Transverse colon (tissue), 4 donors: Measurements from ENCODE around the gene SLC16A13. TPM values are rescaled to one million over a fixed set of nuclear protein-coding genes. Genes with fewer than 3 reads are reported as not detected.

Experiments
- DNase-seq: peaks from one replicate; pipeline ENCODE4 v3.0.0-alpha.2; 2019
- H3K27ac ChIP-seq, 4 donors: fragments of 200-600 bp; sonication (generic); 2 replicates each; pipeline ENCODE4 v1.5.1; 2016 to 2018; ENCODE audit warnings: inconsistent platforms in 4 of 4
- H3K27me3 ChIP-seq: fragments of 200-600 bp; sonication (generic); 2 replicates; pipeline ENCODE4 v1.5.1; 2017; ENCODE audit warnings: inconsistent platforms
- H3K36me3 ChIP-seq, 4 donors: fragments of 200-600 bp; sonication (generic); 2 replicates each; pipeline ENCODE4 v1.5.1; 2017 to 2019; ENCODE audit warnings: inconsistent platforms in 4 of 4
- H3K4me1 ChIP-seq, 4 donors: fragments of 200-600 bp; sonication (generic); 2 replicates each; pipeline ENCODE4 v1.5.1; 2017 to 2020; ENCODE audit warnings: inconsistent platforms in 4 of 4
- H3K4me3 ChIP-seq, 4 donors: fragments of 200-600 bp; sonication (generic); 1 replicate in 1 of 4; 2 replicates in 3 of 4; pipeline versions ENCODE4 v1.5.1 to v1.6.1; 2017 to 2019; ENCODE audit warnings: inconsistent platforms in 4 of 4
- H3K9me3 ChIP-seq, 2 donors: fragments of 200-600 bp; sonication (generic); 2 replicates each; pipeline ENCODE4 v1.5.1; 2017 to 2019; ENCODE audit warnings: inconsistent platforms in 2 of 2
- CTCF ChIP-seq, 5 experiments: fragments of 200-600 bp in 3 of 5; fragments of 450-650 bp in 2 of 5; sonication (generic) in 3 of 5; IDR thresholded peaks; 1 replicate in 2 of 5; 2 replicates in 3 of 5; pipeline ENCODE4 v1.5.1; 2016 to 2017; ENCODE audit warnings: antibody characterized with exemption in 5 of 5, inconsistent platforms in 3 of 5, mild to moderate bottlenecking in 2 of 5, moderate library complexity in 1 of 5
- EP300 ChIP-seq: sonication (generic); formaldehyde crosslinking; IDR thresholded peaks from one replicate; pipeline ENCODE4 v1.6.1; 2017; ENCODE audit warnings: antibody characterized with exemption, low read depth
- POLR2A ChIP-seq: fragments of 450-650 bp; IDR thresholded peaks from one replicate; pipeline ENCODE4 v1.6.1; 2016; ENCODE audit warnings: antibody characterized with exemption, mild to moderate bottlenecking, moderate library complexity
- POLR2AphosphoS5 ChIP-seq, 3 donors: sonication (generic); formaldehyde crosslinking; IDR thresholded peaks; one replicate each; pipeline ENCODE4 v1.6.1; 2016; ENCODE audit warnings: antibody characterized with exemption in 3 of 3
- WGBS, 2 donors: methylation state at CpG; one replicate each; pipeline ENCODE4 v1.1.5; 2018; ENCODE audit warnings: low coverage in 1 of 2; 5-methylcytosine and 5-hydroxymethylcytosine counted together
- in situ Hi-C, 4 donors: fragments of 200-750 bp; cut with MboI; loops; one replicate each; pipeline versions ENCODE4 v1.15.0 to v1.15.1; 2017; ENCODE audit warnings: low sequenced_read_pairs in 3 of 4, low pct_ligation_motif_present in 1 of 4, low pct_unique_long_range_greater_than_20kb in 1 of 4
- intact Hi-C: fragments of 100-400 bp; cut with DNase I; formaldehyde crosslinking; loops from one replicate; pipeline ENCODE4 v1.15.1; 2023; ENCODE audit warnings: low total_unique reads
- total RNA-seq, 4 donors: library from RNA; depleted of rRNA; stranded (reverse); fragments of >200 nt; gene quantifications; one replicate each; pipeline ENCODE4 v1.1.0, GENCODE V29; 2016

SLC16A13 gene
- total RNA-seq, 4 donors from 2014 or later, result 2.4 to 8.6 (median 3.5) TPM; not detected in 1

GRCh38 chr17:7019367-7019766, 16.4 kb upstream of the SLC16A13 start:
- 38% methylated on average over 10 of the region's 10 CpGs; no CpG with 5 or more reads in 1 of the 2 donors for WGBS, 2 donors
- DNase-seq, result no peak
- no peak for TF ChIP-seq EP300
- TF ChIP-seq POLR2AphosphoS5 (IDR thresholded peaks at IDR 0.05), result no peak
- TF ChIP-seq POLR2A, result no peak
- no peak for TF ChIP-seq CTCF (IDR thresholded peaks at IDR 0.05)

DNA sequence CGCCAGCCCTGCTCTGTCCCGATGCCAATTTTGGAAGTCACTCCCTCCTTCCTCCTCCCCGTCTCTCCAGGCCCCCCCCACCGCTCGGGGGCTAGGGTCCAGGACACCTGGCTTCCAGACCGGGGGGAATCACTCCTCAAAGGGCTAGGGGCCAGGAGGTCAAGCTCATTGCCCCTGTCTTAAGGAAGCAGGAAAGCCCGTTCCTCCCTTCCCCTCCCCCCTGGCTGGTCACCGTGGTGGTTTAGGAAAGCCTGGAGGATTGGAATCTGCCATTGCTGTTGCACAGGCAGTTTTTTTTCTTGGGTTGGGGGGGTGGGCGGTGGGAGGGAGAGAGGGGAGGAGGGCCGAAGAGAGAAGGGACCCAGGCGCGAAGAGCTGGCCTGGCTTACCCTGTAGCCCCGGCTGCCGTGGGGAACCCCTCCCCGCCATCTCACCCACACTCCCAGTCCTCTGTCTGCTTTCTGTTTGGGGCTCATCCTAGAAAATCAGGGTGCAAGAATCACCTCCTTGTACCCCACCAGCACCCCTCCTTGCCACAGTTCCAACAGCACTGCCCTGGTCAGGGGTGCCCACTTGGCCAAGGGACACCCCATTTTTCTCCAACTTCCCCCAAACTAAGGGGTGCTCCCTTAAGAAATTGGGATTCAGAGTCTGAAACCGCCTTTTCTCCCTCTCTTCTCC, 15.8 kb upstream of the SLC16A13 start:
- WGBS, 2 donors, result 10 to 16% methylated on average over 2 to 16 of the region's 16 CpGs
- in situ Hi-C loops, result loop anchor here in 2 of 4 donors (25.0 kb wide), 2 partner anchors 358 to 383 kb away; partner anchors contain the start of genes C17orf100 (in 1 of the 2), KIAA0753 (in 1 of the 2), MED31 (in 1 of the 2) and TXNDC17 (in 1 of the 2)
- no peak for TF ChIP-seq POLR2AphosphoS5 (IDR thresholded peaks at IDR 0.05)
- no peaks in the 10 kb centered on the region for H3K9me3 ChIP-seq
- peaks cover 14 to 61% (median 41%) of the 10 kb centered on the region in 4 donors for H3K4me1 ChIP-seq
- H3K27ac ChIP-seq, result peak overlapping the region; percentile 74 to 98 (median 89)
- no peaks in the 10 kb centered on the region for H3K36me3 ChIP-seq
- intact Hi-C loops, result no loop called here
- peak; percentile 68 for DNase-seq
- H3K27me3 ChIP-seq, result peaks cover 12% of the 10 kb centered on the region
- H3K4me3 ChIP-seq, result peak overlapping the region; percentile 37 to 49 (median 41)

More at GRCh38 chr17:7019367-7019766, 16.4 kb upstream of the SLC16A13 start:
- H3K4me3 ChIP-seq, result peak overlapping the region; percentile 37 to 49 (median 41)
- H3K9me3 ChIP-seq, result no peaks in the 10 kb centered on the region
- intact Hi-C loops (no loop called here), in situ Hi-C loops (loop anchor here in 2 of 4 donors (25.0 kb wide), 2 partner anchors 357 to 382 kb away; partner anchors contain the start of genes C17orf100 (in 1 of the 2), KIAA0753 (in 1 of the 2), MED31 (in 1 of the 2) and TXNDC17 (in 1 of the 2))
- H3K27me3 ChIP-seq, result peaks cover 12% of the 10 kb centered on the region
- no peaks in the 10 kb centered on the region for H3K36me3 ChIP-seq
- H3K4me1 ChIP-seq, result peaks cover 14 to 61% (median 41%) of the 10 kb centered on the region in 4 donors
- peak overlapping the region; percentile 74 to 98 (median 89) for H3K27ac ChIP-seq

- DNase-seq, result no peak
- Histone ChIP-seq H3K4me1 (peaks cover 14 to 50% (median 32%) of the 10 kb centered on the region in 4 donors), H3K9me3 (no peaks in the 10 kb centered on the region), H3K36me3 (no peaks in the 10 kb centered on the region), H3K27me3 (peaks cover 12% of the 10 kb centered on the region), H3K27ac (peak overlapping the region; percentile 56 to 69 (median 62)), H3K4me3 (no peak overlapping the region)
- intact Hi-C loops, result no loop called here
- 60 to 89% methylated on average over 3 to 11 of the region's 11 CpGs for WGBS, 2 donors
- TF ChIP-seq POLR2AphosphoS5 (IDR thresholded peaks at IDR 0.05), result no peak
- no peak for TF ChIP-seq EP300
- no peak for TF ChIP-seq POLR2A
- TF ChIP-seq CTCF (IDR thresholded peaks at IDR 0.05), result no peak
- in situ Hi-C loops, result loop anchor here in 2 of 4 donors (25.0 kb wide), 2 partner anchors 359 to 384 kb away; partner anchors contain the start of genes C17orf100 (in 1 of the 2), KIAA0753 (in 1 of the 2), MED31 (in 1 of the 2) and TXNDC17 (in 1 of the 2)
Measured at GRCh38 chr17:7020894-7021664, 14.7 kb upstream of the SLC16A13 start.

DNA sequence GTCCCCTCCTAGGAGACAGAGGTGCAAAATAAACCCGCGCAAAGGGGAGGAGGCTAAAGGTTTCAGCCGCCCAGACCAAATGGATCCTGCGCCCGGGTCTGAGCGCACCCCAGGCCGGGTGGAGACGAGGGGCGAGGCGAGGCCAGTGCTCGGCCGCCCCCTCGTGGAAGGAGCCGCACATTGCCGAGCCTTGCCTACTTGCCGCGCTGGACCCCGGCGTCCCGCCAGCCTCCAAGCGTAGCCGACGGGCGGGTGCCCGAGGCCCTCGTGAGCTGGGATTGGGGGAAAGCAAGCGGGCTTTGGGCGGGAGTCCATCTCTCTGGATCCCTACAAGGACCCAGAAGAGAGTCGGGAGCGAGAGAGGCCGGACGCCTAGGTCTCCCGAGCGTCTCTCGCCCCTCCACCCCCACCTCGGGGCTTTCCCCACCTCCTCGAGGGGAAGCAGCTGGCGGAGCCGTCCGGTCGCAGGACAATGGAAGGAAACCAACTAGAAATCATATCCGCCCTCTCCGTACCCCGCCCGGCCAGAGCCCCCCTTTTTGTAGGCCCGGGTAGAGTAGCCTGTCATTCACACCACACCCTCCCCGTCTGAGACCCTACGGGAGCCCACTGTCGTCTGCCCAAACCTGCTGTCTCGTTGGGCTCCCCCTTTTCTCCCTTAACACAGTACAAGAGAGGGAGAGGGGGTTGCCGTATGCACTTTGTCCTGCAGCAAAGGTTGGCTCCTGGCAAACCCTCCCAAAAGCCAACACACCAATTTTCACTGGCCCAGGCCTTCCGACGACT, 13.6 kb upstream of the SLC16A13 start:
- intact Hi-C loops (no loop called here), in situ Hi-C loops (loop anchor here in 2 of 4 donors (25.0 kb wide), 2 partner anchors 360 to 385 kb away; partner anchors contain the start of genes C17orf100 (in 1 of the 2), KIAA0753 (in 1 of the 2), MED31 (in 1 of the 2) and TXNDC17 (in 1 of the 2))
- H3K4me1 ChIP-seq, result peaks cover 14 to 39% (median 31%) of the 10 kb centered on the region in 4 donors
- H3K4me3 ChIP-seq, result peak overlapping the region in 2 of 4 donors; percentile 19 to 31
- TF ChIP-seq POLR2AphosphoS5 (IDR thresholded peaks at IDR 0.05), result peak in 1 of 3 donors; percentile 28
- TF ChIP-seq EP300, result no peak
- TF ChIP-seq CTCF (IDR thresholded peaks at IDR 0.05), result peak; percentile 91 to 98 (median 95)
- DNase-seq, result peak; percentile 86
- 2% methylated on average over 50 of the region's 53 CpGs; no CpG with 5 or more reads in 1 of the 2 donors for WGBS, 2 donors
- no peaks in the 10 kb centered on the region for H3K36me3 ChIP-seq
- peak overlapping the region; percentile 56 to 69 (median 66) for H3K27ac ChIP-seq
- peaks cover 12% of the 10 kb centered on the region for H3K27me3 ChIP-seq
- no peaks in the 10 kb centered on the region for H3K9me3 ChIP-seq
